CD14-positive monocyte (primary cell): Measurements from ENCODE around the gene TACC2. TPM values are rescaled to one million over a fixed set of nuclear protein-coding genes. Genes with fewer than 3 reads are reported as not detected.

Source experiments
- DNase-seq, 3 donors: peaks; one replicate each; pipeline ENCODE4 v3.0.0-alpha.2; 2011 to 2022
- H2AFZ ChIP-seq: 2 replicates; pipeline ENCODE4 v1.6.0; 2012; ENCODE audit warnings: mild to moderate bottlenecking, low read depth, low read length, inconsistent platforms; ENCODE audit not compliant: insufficient read depth, poor library complexity, severe bottlenecking
- H3K27ac ChIP-seq, 2 donors: 1 replicate in 1 of 2; 2 replicates in 1 of 2; pipeline ENCODE4 v1.5.1; 2012 to 2013; ENCODE audit warnings: low read length in 2 of 2, control low read depth in 1 of 2, inconsistent platforms in 1 of 2, low read depth in 1 of 2, mild to moderate bottlenecking in 1 of 2
- H3K27me3 ChIP-seq, 2 donors: one replicate each; pipeline versions ENCODE4 v1.6.0 to v1.6.1; 2011 to 2013; ENCODE audit warnings: low read length in 2 of 2; ENCODE audit not compliant: control insufficient read depth in 2 of 2, insufficient read depth in 2 of 2
- H3K36me3 ChIP-seq, 2 donors: replicated peaks in 1 of 2; 1 replicate in 1 of 2; 2 replicates in 1 of 2; pipeline versions ENCODE4 v1.5.1 to v1.6.1; 2012 to 2013; ENCODE audit warnings: low read length in 2 of 2, control low read depth in 1 of 2, inconsistent platforms in 1 of 2, mild to moderate bottlenecking in 1 of 2; ENCODE audit not compliant: insufficient read depth in 2 of 2, control insufficient read depth in 1 of 2
- H3K4me1 ChIP-seq, 2 donors: 1 replicate in 1 of 2; 2 replicates in 1 of 2; pipeline versions ENCODE4 v1.5.1 to v1.6.1; 2012 to 2013; ENCODE audit warnings: low read length in 2 of 2, control low read depth in 1 of 2, inconsistent platforms in 1 of 2, mild to moderate bottlenecking in 1 of 2, moderate library complexity in 1 of 2; ENCODE audit not compliant: insufficient read depth in 2 of 2, control insufficient read depth in 1 of 2
- H3K4me2 ChIP-seq: replicated peaks from 2 replicates; pipeline ENCODE3; 2012; ENCODE audit warnings: low read length, moderate library complexity, mild to moderate bottlenecking; ENCODE audit not compliant: poor library complexity, severe bottlenecking; ENCODE audit errors: extremely low read depth
- H3K4me3 ChIP-seq, 3 experiments: fragments of 200-600 bp in 1 of 3; sonication (generic) in 1 of 3; replicated peaks in 1 of 3; 1 replicate in 2 of 3; 2 replicates in 1 of 3; pipeline ENCODE4 v1.5.1; 2011 to 2013; ENCODE audit warnings: low read length in 3 of 3, mild to moderate bottlenecking in 3 of 3, control low read depth in 2 of 3, low read depth in 2 of 3, inconsistent platforms in 1 of 3, moderate library complexity in 1 of 3
- H3K79me2 ChIP-seq: 2 replicates; pipeline ENCODE4 v1.6.0; 2012; ENCODE audit warnings: mild to moderate bottlenecking, control low read depth, inconsistent platforms, low read length, moderate library complexity; ENCODE audit not compliant: insufficient read depth
- H3K9ac ChIP-seq: 2 replicates; pipeline ENCODE4 v1.6.0; 2017; ENCODE audit warnings: low read length, mild to moderate bottlenecking; ENCODE audit not compliant: insufficient read depth, poor library complexity, severe bottlenecking
- H3K9me3 ChIP-seq, 2 donors: replicated peaks in 1 of 2; 1 replicate in 1 of 2; 2 replicates in 1 of 2; pipeline versions ENCODE4 v1.5.1 to v1.6.1; 2012 to 2013; ENCODE audit warnings: low read length in 2 of 2, control low read depth in 1 of 2; ENCODE audit not compliant: control insufficient read depth in 1 of 2, insufficient read depth in 1 of 2
- H4K20me1 ChIP-seq: 2 replicates; pipeline ENCODE4 v1.6.0; 2012; ENCODE audit warnings: mild to moderate bottlenecking, low read length, control low read depth, moderate library complexity; ENCODE audit not compliant: insufficient read depth
- H3K27ac Mint-ChIP-seq, 7 donors: one replicate each; pipeline ENCODE4 v1.8.0; 2020; ENCODE audit warnings: mild to moderate bottlenecking in 7 of 7, mixed read lengths in 7 of 7, moderate library complexity in 6 of 7, inconsistent platforms in 2 of 7
- H3K27me3 Mint-ChIP-seq, 3 donors: one replicate each; pipeline ENCODE4 v1.8.0; 2021 to 2022; ENCODE audit warnings: low read depth in 3 of 3, mild to moderate bottlenecking in 3 of 3, mixed read lengths in 3 of 3, moderate library complexity in 3 of 3, inconsistent platforms in 1 of 3
- H3K36me3 Mint-ChIP-seq, 2 donors: one replicate each; pipeline ENCODE4 v1.8.0; 2020; ENCODE audit warnings: mixed read lengths in 2 of 2, inconsistent platforms in 1 of 2, mild to moderate bottlenecking in 1 of 2
- H3K4me1 Mint-ChIP-seq: one replicate; pipeline ENCODE4 v1.8.0; 2020; ENCODE audit warnings: mild to moderate bottlenecking, mixed read lengths
- H3K4me3 Mint-ChIP-seq, 2 donors: one replicate each; pipeline ENCODE4 v1.8.0; 2020; ENCODE audit warnings: mild to moderate bottlenecking in 2 of 2, mixed read lengths in 2 of 2, moderate library complexity in 1 of 2
- H3K9me3 Mint-ChIP-seq, 7 donors: one replicate each; pipeline ENCODE4 v1.8.0; 2020 to 2022; ENCODE audit warnings: mixed read lengths in 7 of 7, mild to moderate bottlenecking in 6 of 7, moderate library complexity in 6 of 7, inconsistent platforms in 2 of 7
- CTCF ChIP-seq: fragments of 200-600 bp; IDR thresholded peaks from one replicate; pipeline ENCODE4 v1.8.0; 2022; ENCODE audit warnings: antibody characterized with exemption, mild to moderate bottlenecking
- WGBS: methylation state at CpG from one replicate; pipeline ENCODE4 v1.1.5; 2013; ENCODE audit warnings: missing lambda C conversion rate; ENCODE audit not compliant: insufficient coverage; 5-methylcytosine and 5-hydroxymethylcytosine counted together
- intact Hi-C, 2 donors: fragments of 100-400 bp; cut with micrococcal nuclease; formaldehyde crosslinking; loops; one replicate each; pipeline versions ENCODE4 v1.15.0 to v1.15.1; 2023
- polyA plus RNA-seq, 3 donors: library from polyadenylated mRNA; depleted of rRNA in 1 of 3; unstranded in 2 of 3; stranded (reverse) in 1 of 3; fragments of 300-500 nt in 2 of 3; fragments of >200 nt in 1 of 3; fragmentation: Illumina TruSeq in 2 of 3; gene quantifications; 1 replicate in 2 of 3; 2 replicates in 1 of 3; pipeline ENCODE4 v1.2.3, GENCODE V29; 2012 to 2021

Gene TACC2
- polyA plus RNA-seq, 3 donors = 0.03 TPM; not detected in 2

- Mint-ChIP-seq H3K9me3 (peaks cover 0 to 2% (median 0%) of the 10 kb centered on the region in 7 donors), H3K4me1 (no peaks in the 10 kb centered on the region), H3K27me3 (peaks cover 2 to 3% (median 3%) of the 10 kb centered on the region in 3 donors), H3K36me3 (no peaks in the 10 kb centered on the region), H3K4me3 (no peak overlapping the region), H3K27ac (no peak overlapping the region)
- no peaks in the 10 kb centered on the region for H3K36me3 ChIP-seq
- H3K79me2 ChIP-seq = no peaks in the 10 kb centered on the region
- H4K20me1 ChIP-seq = no peaks in the 10 kb centered on the region
- no peak overlapping the region for H3K4me3 ChIP-seq
- WGBS = no CpG with 5 or more reads among the region's 2 CpGs
- intact Hi-C loops = no loop called here
- no peaks in the 10 kb centered on the region for H3K4me1 ChIP-seq
- H2AFZ ChIP-seq = no peak overlapping the region
- no peaks in the 10 kb centered on the region for H3K27me3 ChIP-seq
- no peak for DNase-seq
- H3K9ac ChIP-seq = no peak overlapping the region
- TF ChIP-seq CTCF = no peak
- no peak overlapping the region for H3K4me2 ChIP-seq
- no peaks in the 10 kb centered on the region for H3K9me3 ChIP-seq
- H3K27ac ChIP-seq = no peak overlapping the region
Observed at GRCh38 chr10:122234416-122234815, 245.5 kb downstream of the TACC2 start.

GRCh38 chr10:122236690-122237306 lies 247.8 kb downstream of the TACC2 start:
- Histone ChIP-seq H3K9ac (no peak overlapping the region), H3K4me1 (no peaks in the 10 kb centered on the region), H2AFZ (no peak overlapping the region), H3K27me3 (no peaks in the 10 kb centered on the region), H4K20me1 (no peaks in the 10 kb centered on the region), H3K36me3 (no peaks in the 10 kb centered on the region), H3K9me3 (no peaks in the 10 kb centered on the region), H3K27ac (no peak overlapping the region), H3K4me3 (no peak overlapping the region), H3K79me2 (no peaks in the 10 kb centered on the region), H3K4me2 (no peak overlapping the region)
- Mint-ChIP-seq H3K27me3 (peaks cover under 1 to 3% (median 2%) of the 10 kb centered on the region in 3 donors), H3K36me3 (no peaks in the 10 kb centered on the region), H3K27ac (no peak overlapping the region), H3K9me3 (peaks cover 0 to 2% (median 0%) of the 10 kb centered on the region in 7 donors), H3K4me1 (no peaks in the 10 kb centered on the region), H3K4me3 (no peak overlapping the region)
- intact Hi-C loops = no loop called here
- DNase-seq = no peak
- no peak for TF ChIP-seq CTCF
- 86% methylated on average over 1 of the region's 5 CpGs for WGBS
